ENCODE results near the gene GNPTAB. TPM values are rescaled to one million over a fixed set of nuclear protein-coding genes. Genes with fewer than 3 reads are reported as not detected.

The GNPTAB gene
- total RNA-seq, 2 experiments from 2014 or later, result 38.9 to 66.5 TPM

DNA sequence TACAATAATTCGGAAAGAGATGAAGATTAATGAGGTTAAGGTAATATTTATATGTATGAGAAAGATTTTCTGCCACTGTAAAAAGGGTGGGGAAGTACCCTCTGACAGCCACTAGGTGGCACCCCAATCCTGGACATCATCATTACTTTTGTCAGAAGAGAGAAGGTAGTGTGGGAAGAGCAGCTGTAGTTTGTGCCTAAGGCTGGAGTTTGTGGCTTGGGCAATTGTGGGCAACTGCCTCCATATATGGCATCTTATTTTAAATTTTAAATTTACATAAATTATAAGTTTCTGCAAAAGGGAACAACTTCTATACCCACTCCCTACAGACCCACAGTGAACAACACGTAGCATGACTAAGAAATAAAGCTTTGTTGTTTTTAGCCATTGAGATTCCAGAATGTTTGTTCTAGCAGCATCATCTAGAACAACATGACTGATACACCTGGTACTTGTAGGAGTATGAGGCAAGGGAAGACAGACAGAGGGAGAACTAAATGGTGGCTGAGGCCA, 57.1 kb downstream of the GNPTAB start:
- H3K9me3 ChIP-seq (ENCODE audit: low read length), result no peaks in the 10 kb centered on the region
- BruUV-seq (replicated peaks), result no TSS peak

DNA sequence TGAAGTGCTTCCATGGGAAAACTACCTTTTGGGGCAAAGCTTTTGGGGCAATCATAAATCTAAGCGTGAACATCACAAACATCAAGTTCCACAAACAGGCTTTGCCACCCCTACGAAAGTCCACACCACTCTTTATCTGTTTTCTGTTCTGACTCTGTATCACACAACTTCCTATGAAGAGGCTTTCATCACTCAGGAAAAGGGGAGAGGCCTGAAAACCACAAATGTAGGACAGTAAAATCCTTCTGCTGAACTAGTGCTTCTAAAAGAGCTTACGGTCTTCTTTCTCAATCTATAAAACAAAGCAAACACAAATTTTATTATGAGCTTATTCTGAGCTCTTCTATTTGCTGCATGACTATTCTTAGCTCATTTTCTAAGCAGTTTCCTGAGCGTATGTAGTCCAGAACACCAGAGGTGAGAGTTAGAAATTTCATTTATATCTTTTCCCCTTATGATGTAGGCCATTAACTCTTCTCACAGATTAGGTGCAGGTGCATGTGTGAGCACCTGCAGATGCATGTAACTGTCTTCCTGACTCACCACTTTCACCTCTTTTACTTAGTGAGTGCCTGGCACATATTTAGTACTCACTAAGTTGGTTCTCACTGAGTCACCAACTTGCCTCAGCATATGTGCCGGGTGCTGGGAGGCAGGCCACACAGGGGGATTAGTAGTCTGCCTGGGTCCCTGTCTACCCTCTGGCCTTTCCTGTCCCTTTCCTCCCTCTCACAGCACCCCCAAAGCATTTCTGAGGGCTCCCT, 58.6 kb downstream of the GNPTAB start:
- POLR2A ChIA-PET, result interaction anchor here (0.5 to 3.1 kb wide), 21 partner anchors 8 to 365 kb away, joined by 3 to 75 read pairs (median 6); partner anchors contain the start of genes ARL1 and GNPTAB
- Histone ChIP-seq H4K20me1 (ENCODE audit: insufficient read depth, low read length) (no peaks in the 10 kb centered on the region), H2AFZ (ENCODE audit: low read length) (no peak overlapping the region), H3K36me3 (ENCODE audit: insufficient read depth, low read length) (peaks cover 55% of the 10 kb centered on the region), H3K4me1 (ENCODE audit: insufficient read depth, low read length, poor library complexity, severe bottlenecking) (peaks cover 51% of the 10 kb centered on the region), H3K9me3 (ENCODE audit: low read length) (no peaks in the 10 kb centered on the region), H3K9me2 (ENCODE audit: insufficient read depth, low read length) (no peaks in the 10 kb centered on the region), H3K79me2 (ENCODE audit: insufficient read depth, low read depth, low read length) (no peaks in the 10 kb centered on the region), H3K4me2 (ENCODE audit: low read length) (peak overlapping the region; percentile 77), H3K4me3 (ENCODE audit: low read depth, low read length, poor library complexity, severe bottlenecking) (peak overlapping the region; percentile 43), H3K27ac (ENCODE audit: low read depth, low read length, poor library complexity, severe bottlenecking) (peak overlapping the region; percentile 95)
- intact Hi-C loops (cut with micrococcal nuclease; ENCODE audit: unreplicated experiment), result loop anchor here (1.0 to 10.0 kb wide), 6 partner anchors 28 to 713 kb away; partner anchors contain the start of genes IGF1 and WASHC3
- no peak for TF ChIP-seq EZH2phosphoT487 (IDR thresholded peaks at IDR 0.05; ENCODE audit: borderline replicate concordance, low read depth, low read length)
- TF ChIP-seq, protein P1, sequence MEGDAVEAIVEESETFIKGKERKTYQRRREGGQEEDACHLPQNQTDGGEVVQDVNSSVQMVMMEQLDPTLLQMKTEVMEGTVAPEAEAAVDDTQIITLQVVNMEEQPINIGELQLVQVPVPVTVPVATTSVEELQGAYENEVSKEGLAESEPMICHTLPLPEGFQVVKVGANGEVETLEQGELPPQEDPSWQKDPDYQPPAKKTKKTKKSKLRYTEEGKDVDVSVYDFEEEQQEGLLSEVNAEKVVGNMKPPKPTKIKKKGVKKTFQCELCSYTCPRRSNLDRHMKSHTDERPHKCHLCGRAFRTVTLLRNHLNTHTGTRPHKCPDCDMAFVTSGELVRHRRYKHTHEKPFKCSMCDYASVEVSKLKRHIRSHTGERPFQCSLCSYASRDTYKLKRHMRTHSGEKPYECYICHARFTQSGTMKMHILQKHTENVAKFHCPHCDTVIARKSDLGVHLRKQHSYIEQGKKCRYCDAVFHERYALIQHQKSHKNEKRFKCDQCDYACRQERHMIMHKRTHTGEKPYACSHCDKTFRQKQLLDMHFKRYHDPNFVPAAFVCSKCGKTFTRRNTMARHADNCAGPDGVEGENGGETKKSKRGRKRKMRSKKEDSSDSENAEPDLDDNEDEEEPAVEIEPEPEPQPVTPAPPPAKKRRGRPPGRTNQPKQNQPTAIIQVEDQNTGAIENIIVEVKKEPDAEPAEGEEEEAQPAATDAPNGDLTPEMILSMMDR (conservative IDR thresholded peaks at IDR 0.05; ENCODE audit: low read length), result no peak
- CTCF ChIA-PET (ENCODE audit: unreplicated experiment), result interaction anchor here (0.9 to 3.1 kb wide), 9 partner anchors 9 to 134 kb away, joined by 3 to 34 read pairs (median 6); partner anchors contain the start of gene GNPTAB
- DNase-seq (ENCODE audit: low spot score), result peak; percentile 90
- no TSS peak for BruUV-seq (replicated peaks)

More for the DNA sequence above, 57.1 kb downstream of the GNPTAB start:
- Histone ChIP-seq H4K20me1 (ENCODE audit: insufficient read depth, low read length) (no peaks in the 10 kb centered on the region), H3K4me2 (ENCODE audit: low read length) (peak overlapping the region; percentile 77), H3K4me1 (ENCODE audit: insufficient read depth, low read length, poor library complexity, severe bottlenecking) (peaks cover 51% of the 10 kb centered on the region), H2AFZ (ENCODE audit: low read length) (no peak overlapping the region), H3K79me2 (ENCODE audit: insufficient read depth, low read depth, low read length) (no peaks in the 10 kb centered on the region), H3K4me3 (ENCODE audit: low read depth, low read length, poor library complexity, severe bottlenecking) (no peak overlapping the region), H3K27ac (ENCODE audit: low read depth, low read length, poor library complexity, severe bottlenecking) (peak overlapping the region; percentile 95), H3K36me3 (ENCODE audit: insufficient read depth, low read length) (peaks cover 44% of the 10 kb centered on the region), H3K9me2 (ENCODE audit: insufficient read depth, low read length) (no peaks in the 10 kb centered on the region)
- DNase-seq (ENCODE audit: low spot score), result peak; percentile 78
- POLR2A ChIA-PET, result interaction anchor here (0.5 to 3.1 kb wide), 7 partner anchors 14 to 366 kb away, joined by 3 to 75 read pairs (median 8); partner anchors contain the start of genes ARL1 and GNPTAB
- CTCF ChIA-PET (ENCODE audit: unreplicated experiment), result interaction anchor here (0.5 to 3.1 kb wide), 6 partner anchors 50 to 144 kb away, joined by 3 to 34 read pairs (median 6); partner anchors contain the start of gene GNPTAB
- intact Hi-C loops (cut with micrococcal nuclease; ENCODE audit: unreplicated experiment), result loop anchor here (1.0 to 10.0 kb wide), 7 partner anchors 57 to 711 kb away; partner anchors contain the start of genes GNPTAB, IGF1 and WASHC3
- TF ChIP-seq EZH2phosphoT487 (IDR thresholded peaks at IDR 0.05; ENCODE audit: borderline replicate concordance, low read depth, low read length), result no peak
- TF ChIP-seq, protein P1 (conservative IDR thresholded peaks at IDR 0.05; ENCODE audit: low read length), result peak; percentile 98
